Activated CD8-positive, alpha-beta memory T cell treated with anti-CD3 and anti-CD28 coated beads for 36 hours (primary cell): ENCODE results near the gene THEMIS. TPM values are rescaled to one million over a fixed set of nuclear protein-coding genes. Genes with fewer than 3 reads are reported as not detected.
"Not testable (repeated sequence)": the region's sequence is repeated elsewhere in the genome, so short reads cannot be mapped to it uniquely, and the experiment has no call there.

Source experiments
- CTCF ChIA-PET: fragments of 350-600 bp; sonication (Branson Sonifier 250); formaldehyde crosslinking; loops from one replicate; lab custom pipeline; 2021; ENCODE audit warnings: antibody characterized with exemption; lab: Charles Lee
- POLR2A ChIA-PET: fragments of 350-600 bp; sonication (Branson Sonifier 250); formaldehyde crosslinking; loops from one replicate; lab custom pipeline; 2021; ENCODE audit warnings: antibody characterized with exemption; lab: Charles Lee
- total RNA-seq, 2 experiments: library from RNA; stranded (reverse); gene quantifications; one replicate each; pipeline ENCODE4 v1.2.3, GENCODE V29; 2021

THEMIS gene
- total RNA-seq, 2 experiments from 2014 or later, result 32.0 to 33.0 TPM

- POLR2A ChIA-PET, result no interaction called here
- CTCF ChIA-PET, result no interaction called here
Measured at GRCh38 chr6:127784468-127784867, 116.4 kb downstream of the THEMIS start.

GRCh38 chr6:127781636-127782272 lies 119.1 kb downstream of the THEMIS start:
- CTCF ChIA-PET, POLR2A ChIA-PET: not testable (repeated sequence)

- ChIA-PET POLR2A (no interaction called here), CTCF (no interaction called here)
Measured at GRCh38 chr6:127776320-127776719, 124.5 kb downstream of the THEMIS start.

GRCh38 chr6:127775371-127775770 lies 125.5 kb downstream of the THEMIS start:
- ChIA-PET POLR2A (no interaction called here), CTCF (no interaction called here)

- CTCF ChIA-PET, result no interaction called here
- POLR2A ChIA-PET, result no interaction called here
Measured at GRCh38 chr6:127768745-127769144, 132.1 kb downstream of the THEMIS start.

GRCh38 chr6:127768223-127768622 lies 132.6 kb downstream of the THEMIS start:
- CTCF ChIA-PET, result no interaction called here
- POLR2A ChIA-PET, result no interaction called here

GRCh38 chr6:127765949-127766348 lies 134.9 kb downstream of the THEMIS start:
- ChIA-PET POLR2A (no interaction called here), CTCF (no interaction called here)

GRCh38 chr6:127762284-127762683 lies 138.6 kb downstream of the THEMIS start:
- ChIA-PET POLR2A (no interaction called here), CTCF (interaction anchor here (0.6 kb wide), 1 partner anchor 118 kb away, joined by 4 read pairs; no protein-coding TSS in a partner anchor)

GRCh38 chr6:127761084-127761483 lies 139.8 kb downstream of the THEMIS start:
- POLR2A ChIA-PET, result interaction anchor here (0.6 kb wide), 1 partner anchor 571 kb away, joined by 4 read pairs; no protein-coding TSS in a partner anchor
- CTCF ChIA-PET, result no interaction called here

GRCh38 chr6:127749095-127749494 lies 151.8 kb downstream of the THEMIS start:
- POLR2A ChIA-PET, result no interaction called here
- CTCF ChIA-PET, result no interaction called here

GRCh38 chr6:127748290-127748689 lies 152.6 kb downstream of the THEMIS start:
- ChIA-PET POLR2A (no interaction called here), CTCF (no interaction called here)

GRCh38 chr6:127738423-127738822 lies 162.4 kb downstream of the THEMIS start:
- POLR2A ChIA-PET, result no interaction called here
- CTCF ChIA-PET, result no interaction called here

- ChIA-PET POLR2A (no interaction called here), CTCF (interaction anchor here (1.1 to 1.5 kb wide), 3 partner anchors 59 to 590 kb away, joined by 3 to 6 read pairs (median 4); no protein-coding TSS in a partner anchor)
Measured at GRCh38 chr6:127737768-127738167, 163.1 kb downstream of the THEMIS start.

- POLR2A ChIA-PET, result no interaction called here
Measured at GRCh38 chr6:127737009-127737486, 163.8 kb downstream of the THEMIS start.

GRCh38 chr6:127732927-127733326 lies 167.9 kb downstream of the THEMIS start:
- POLR2A ChIA-PET, result no interaction called here
- CTCF ChIA-PET, result no interaction called here

More at GRCh38 chr6:127737009-127737486, 163.8 kb downstream of the THEMIS start:
- CTCF ChIA-PET, result interaction anchor here (1.1 to 1.5 kb wide), 3 partner anchors 59 to 591 kb away, joined by 3 to 6 read pairs (median 4); no protein-coding TSS in a partner anchor

- ChIA-PET POLR2A (no interaction called here), CTCF (no interaction called here)
Measured at GRCh38 chr6:127727260-127727953, 173.5 kb downstream of the THEMIS start.

- POLR2A ChIA-PET, result no interaction called here
- CTCF ChIA-PET, result no interaction called here
Measured at GRCh38 chr6:127725821-127726220, 175.0 kb downstream of the THEMIS start.

GRCh38 chr6:127718694-127719093 lies 182.2 kb downstream of the THEMIS start:
- POLR2A ChIA-PET, result no interaction called here
- CTCF ChIA-PET, result no interaction called here

- CTCF ChIA-PET, result no interaction called here
- POLR2A ChIA-PET, result no interaction called here
Measured at GRCh38 chr6:127717384-127717783, 183.5 kb downstream of the THEMIS start.

GRCh38 chr6:127716465-127716864 lies 184.4 kb downstream of the THEMIS start:
- ChIA-PET CTCF (no interaction called here), POLR2A (no interaction called here)

GRCh38 chr6:127710668-127711067 lies 190.2 kb downstream of the THEMIS start:
- CTCF ChIA-PET, result interaction anchor here (0.6 kb wide), 1 partner anchor 205 kb away, joined by 3 read pairs; no protein-coding TSS in a partner anchor
- POLR2A ChIA-PET, result no interaction called here
